GM18505 (cell line): ENCODE results near the gene C1orf216.

Experiments
- ATAC-seq: cut with Tn5 transposase; IDR thresholded peaks from one replicate; pipeline ENCODE4 v1.9.1; 2021; ENCODE audit not compliant: unreplicated experiment
- POLR2A ChIP-seq: IDR thresholded peaks from 4 replicates; pipeline ENCODE4 v1.6.1; 2011; ENCODE audit warnings: borderline replicate concordance; ENCODE audit not compliant: insufficient read depth, insufficient read length; ENCODE audit errors: extremely low read depth

C1orf216 gene

GRCh38 chr1:35688161-35688560 is 30.5 kb downstream of the C1orf216 start:
- TF ChIP-seq POLR2A: no peak
- no peak for ATAC-seq

GRCh38 chr1:35683012-35683411 is 35.7 kb downstream of the C1orf216 start:
- ATAC-seq: no peak
- no peak for TF ChIP-seq POLR2A

- TF ChIP-seq POLR2A: no peak
- ATAC-seq: no peak
These were observed 38.4 kb downstream of the C1orf216 start for GRCh38 chr1:35680271-35680670.

- TF ChIP-seq POLR2A: no peak
- no peak for ATAC-seq
These were observed 42.9 kb downstream of the C1orf216 start for GRCh38 chr1:35675773-35676172.

GRCh38 chr1:35674111-35674510 is 44.6 kb downstream of the C1orf216 start:
- no peak for TF ChIP-seq POLR2A
- ATAC-seq: no peak

- no peak for TF ChIP-seq POLR2A
- ATAC-seq: no peak
These were observed 46.6 kb downstream of the C1orf216 start for GRCh38 chr1:35672116-35672515.

- TF ChIP-seq POLR2A: no peak
- no peak for ATAC-seq
These were observed 50.2 kb downstream of the C1orf216 start for GRCh38 chr1:35668506-35668905.

- no peak for TF ChIP-seq POLR2A
- no peak for ATAC-seq
These were observed 51.8 kb downstream of the C1orf216 start for GRCh38 chr1:35666916-35667315.

- no peak for ATAC-seq
These were observed 52.5 kb downstream of the C1orf216 start for GRCh38 chr1:35666216-35666615.

More at GRCh38 chr1:35666216-35666615, 52.5 kb downstream of the C1orf216 start:
- TF ChIP-seq POLR2A: no peak
